Activated CD4-positive, alpha-beta memory T cell treated with anti-CD3 and anti-CD28 coated beads, Interleukin-2, amount 10 ng/mL, durations not matched to agents 7 days and 5 days (primary cell): ENCODE results near the gene DMC1. TPM values are rescaled to one million over a fixed set of nuclear protein-coding genes. Genes with fewer than 3 reads are reported as not detected.
"Not testable (repeated sequence)": the region's sequence is repeated elsewhere in the genome, so short reads cannot be mapped to it uniquely, and the experiment has no call there.

Experiments
- CTCF ChIA-PET: fragments of 350-600 bp; sonication (Branson Sonifier 250); formaldehyde crosslinking; loops from one replicate; lab custom pipeline; 2021; ENCODE audit warnings: antibody characterized with exemption, inconsistent platforms; lab: Charles Lee
- POLR2A ChIA-PET: fragments of 350-600 bp; sonication (Branson Sonifier 250); formaldehyde crosslinking; loops from one replicate; lab custom pipeline; 2021; ENCODE audit warnings: antibody characterized with exemption; lab: Charles Lee
- DNase-seq: peaks from one replicate; pipeline ENCODE4 v3.0.0-alpha.2; 2020
- H3K27ac Mint-ChIP-seq: one replicate; pipeline ENCODE4 v1.8.0; 2021; ENCODE audit warnings: mild to moderate bottlenecking, mixed read lengths
- H3K27me3 Mint-ChIP-seq: one replicate; pipeline ENCODE4 v1.8.0; 2021; ENCODE audit warnings: mixed read lengths
- H3K36me3 Mint-ChIP-seq: one replicate; pipeline ENCODE4 v1.8.0; 2021; ENCODE audit warnings: low read depth, mixed read lengths
- H3K4me1 Mint-ChIP-seq: one replicate; pipeline ENCODE4 v1.8.0; 2021; ENCODE audit warnings: mixed read lengths
- H3K4me3 Mint-ChIP-seq: one replicate; pipeline ENCODE4 v1.8.0; 2021; ENCODE audit warnings: mild to moderate bottlenecking, mixed read lengths
- H3K9me3 Mint-ChIP-seq: one replicate; pipeline ENCODE4 v1.8.0; 2021; ENCODE audit warnings: mixed read lengths
- total RNA-seq, 2 experiments: library from RNA; stranded (reverse); gene quantifications; one replicate each; pipeline ENCODE4 v1.2.3, GENCODE V29; 2021

DMC1 gene
- total RNA-seq, result 10 to 100 TPM; 12.5 to 12.6 TPM

- H3K27me3 Mint-ChIP-seq, result peaks cover 2% of the 10 kb centered on the region
- H3K4me3 Mint-ChIP-seq, result peak within 1 kb of the TSS; percentile 89
- no peaks in the 10 kb centered on the region for H3K9me3 Mint-ChIP-seq
- no peaks in the 10 kb centered on the region for H3K36me3 Mint-ChIP-seq
- ChIA-PET POLR2A (interaction anchor here (0.7 to 3.6 kb wide), 16 partner anchors 16 to 749 kb away, joined by 3 to 18 read pairs (median 5); partner anchors contain the start of genes PICK1, RPL3 and TOMM22), CTCF (interaction anchor here (0.6 to 3.7 kb wide), 3 partner anchors 9 to 518 kb away, joined by 4 to 29 read pairs (median 9); no protein-coding TSS in a partner anchor)
- DNase-seq, result peak; percentile 98
- H3K4me1 Mint-ChIP-seq, result peaks cover 23% of the 10 kb centered on the region
- H3K27ac Mint-ChIP-seq, result peak within 1 kb of the TSS; percentile 93
Observed at GRCh38 chr22:38569972-38570778, at the start of gene DMC1. TSS of gene DMC1 (minus strand) at chr22:38570183. CDS start at chr22:38568256, 1,927 bp downstream.

GRCh38 chr22:38618682-38619081 is 48.7 kb upstream of the DMC1 start:
- DNase-seq, result no peak
- Mint-ChIP-seq H3K4me3 (no peak overlapping the region), H3K27ac (no peak overlapping the region), H3K36me3 (no peaks in the 10 kb centered on the region), H3K4me1 (peaks cover 6% of the 10 kb centered on the region), H3K9me3 (peaks cover 5% of the 10 kb centered on the region), H3K27me3 (peaks cover 3% of the 10 kb centered on the region)
- CTCF ChIA-PET, result interaction anchor here (0.6 to 0.7 kb wide), 3 partner anchors 13 to 853 kb away, joined by 3 to 4 read pairs (median 3); no protein-coding TSS in a partner anchor
- POLR2A ChIA-PET, result no interaction called here

GRCh38 chr22:38618258-38618657 is 48.3 kb upstream of the DMC1 start:
- DNase-seq, result no peak
- Mint-ChIP-seq H3K27ac (no peak overlapping the region), H3K4me3 (no peak overlapping the region), H3K4me1 (peaks cover 3% of the 10 kb centered on the region), H3K36me3 (no peaks in the 10 kb centered on the region), H3K27me3 (peaks cover 3% of the 10 kb centered on the region), H3K9me3 (peaks cover 5% of the 10 kb centered on the region)
- POLR2A ChIA-PET, result no interaction called here
- CTCF ChIA-PET, result interaction anchor here (0.6 to 0.7 kb wide), 2 partner anchors 13 to 55 kb away, joined by 3 to 4 read pairs; no protein-coding TSS in a partner anchor

- DNase-seq, H3K27me3 Mint-ChIP-seq, CTCF ChIA-PET, POLR2A ChIA-PET, H3K36me3 Mint-ChIP-seq, H3K4me3 Mint-ChIP-seq, H3K4me1 Mint-ChIP-seq, H3K9me3 Mint-ChIP-seq, H3K27ac Mint-ChIP-seq: not testable (repeated sequence)
Observed at GRCh38 chr22:38615064-38615405, 45.1 kb upstream of the DMC1 start.

GRCh38 chr22:38614332-38615063 is 44.5 kb upstream of the DMC1 start:
- ChIA-PET POLR2A (interaction anchor here (1.7 kb wide), 1 partner anchor 92 kb away, joined by 3 read pairs; no protein-coding TSS in a partner anchor), CTCF (no interaction called here)
- peaks cover 3% of the 10 kb centered on the region for H3K27me3 Mint-ChIP-seq
- peaks cover 5% of the 10 kb centered on the region for H3K9me3 Mint-ChIP-seq
- no peak overlapping the region for H3K27ac Mint-ChIP-seq
- H3K4me1 Mint-ChIP-seq, result no peaks in the 10 kb centered on the region
- H3K4me3 Mint-ChIP-seq, result no peak overlapping the region
- H3K36me3 Mint-ChIP-seq, result no peaks in the 10 kb centered on the region
- no peak for DNase-seq

GRCh38 chr22:38613588-38613987 is 43.6 kb upstream of the DMC1 start:
- POLR2A ChIA-PET, result interaction anchor here (1.7 kb wide), 1 partner anchor 93 kb away, joined by 3 read pairs; no protein-coding TSS in a partner anchor

GRCh38 chr22:38612217-38613006 is 42.4 kb upstream of the DMC1 start:
- Mint-ChIP-seq H3K9me3 (no peaks in the 10 kb centered on the region), H3K4me1 (no peaks in the 10 kb centered on the region), H3K4me3 (no peak overlapping the region), H3K27ac (no peak overlapping the region), H3K27me3 (no peaks in the 10 kb centered on the region), H3K36me3 (no peaks in the 10 kb centered on the region)
- DNase-seq, result no peak
- ChIA-PET CTCF (no interaction called here), POLR2A (no interaction called here)

More at GRCh38 chr22:38613588-38613987, 43.6 kb upstream of the DMC1 start:
- Mint-ChIP-seq H3K27me3 (peaks cover 3% of the 10 kb centered on the region), H3K36me3 (no peaks in the 10 kb centered on the region), H3K4me1 (no peaks in the 10 kb centered on the region), H3K27ac (no peak overlapping the region), H3K9me3 (peaks cover 3% of the 10 kb centered on the region), H3K4me3 (no peak overlapping the region)
- CTCF ChIA-PET, result no interaction called here
- DNase-seq, result no peak

- Mint-ChIP-seq H3K4me1 (no peaks in the 10 kb centered on the region), H3K27me3 (no peaks in the 10 kb centered on the region), H3K27ac (no peak overlapping the region), H3K36me3 (no peaks in the 10 kb centered on the region), H3K9me3 (no peaks in the 10 kb centered on the region), H3K4me3 (no peak overlapping the region)
- DNase-seq, result no peak
- ChIA-PET CTCF (no interaction called here), POLR2A (no interaction called here)
Observed at GRCh38 chr22:38611559-38611958, 41.6 kb upstream of the DMC1 start.

GRCh38 chr22:38610234-38610633 is 40.3 kb upstream of the DMC1 start:
- ChIA-PET POLR2A (no interaction called here), CTCF (no interaction called here)
- no peaks in the 10 kb centered on the region for H3K9me3 Mint-ChIP-seq
- no peak for DNase-seq
- no peaks in the 10 kb centered on the region for H3K4me1 Mint-ChIP-seq
- no peaks in the 10 kb centered on the region for H3K27me3 Mint-ChIP-seq
- H3K36me3 Mint-ChIP-seq, result no peaks in the 10 kb centered on the region
- H3K27ac Mint-ChIP-seq, result no peak overlapping the region
- no peak overlapping the region for H3K4me3 Mint-ChIP-seq

GRCh38 chr22:38608992-38609750 is 39.2 kb upstream of the DMC1 start:
- DNase-seq, result no peak
- H3K9me3 Mint-ChIP-seq, result no peaks in the 10 kb centered on the region
- H3K27me3 Mint-ChIP-seq, result no peaks in the 10 kb centered on the region
- H3K27ac Mint-ChIP-seq, result no peak overlapping the region
- H3K4me3 Mint-ChIP-seq, result no peak overlapping the region
- H3K4me1 Mint-ChIP-seq, result no peaks in the 10 kb centered on the region
- no peaks in the 10 kb centered on the region for H3K36me3 Mint-ChIP-seq
- CTCF ChIA-PET, result no interaction called here
- POLR2A ChIA-PET, result interaction anchor here (0.8 kb wide), 1 partner anchor 89 kb away, joined by 3 read pairs; no protein-coding TSS in a partner anchor

- H3K36me3 Mint-ChIP-seq, result no peaks in the 10 kb centered on the region
- no peaks in the 10 kb centered on the region for H3K9me3 Mint-ChIP-seq
- no peaks in the 10 kb centered on the region for H3K27me3 Mint-ChIP-seq
- ChIA-PET POLR2A (no interaction called here), CTCF (interaction anchor here (0.7 kb wide), 1 partner anchor 440 kb away, joined by 5 read pairs; no protein-coding TSS in a partner anchor)
- no peak overlapping the region for H3K4me3 Mint-ChIP-seq
- DNase-seq, result no peak
- no peaks in the 10 kb centered on the region for H3K4me1 Mint-ChIP-seq
- H3K27ac Mint-ChIP-seq, result no peak overlapping the region
Observed at GRCh38 chr22:38607680-38608079, 37.7 kb upstream of the DMC1 start.

- Mint-ChIP-seq H3K36me3 (no peaks in the 10 kb centered on the region), H3K4me3 (no peak overlapping the region), H3K9me3 (no peaks in the 10 kb centered on the region), H3K27me3 (peaks cover 11% of the 10 kb centered on the region), H3K4me1 (no peaks in the 10 kb centered on the region), H3K27ac (no peak overlapping the region)
- no peak for DNase-seq
- ChIA-PET POLR2A (no interaction called here), CTCF (no interaction called here)
Observed at GRCh38 chr22:38602166-38602565, 32.2 kb upstream of the DMC1 start.
